MCF 10A (cell line): ENCODE measurements around the gene ALS2CL. TPM values are rescaled to one million over a fixed set of nuclear protein-coding genes. Genes with fewer than 3 reads are reported as not detected.

Experiments used
- BruUV-seq: library from RNA; stranded (reverse); fragments of 400-500 nt; replicated peaks from 2 replicates; lab custom pipeline; 2021; lab: Mats Ljungman, UMichigan
- CTCF ChIA-PET: fragments of 300-600 bp; sonication (Branson Sonifier 250); formaldehyde crosslinking; extraction: SDS; loops from one replicate; lab custom pipeline; 2021; ENCODE audit warnings: antibody characterized with exemption, inconsistent platforms; lab: Yijun Ruan, JAX
- POLR2A ChIA-PET: fragments of 300-600, 350-650 bp; sonication (Branson Sonifier 250); formaldehyde crosslinking; extraction: SDS; loops from one replicate; lab custom pipeline; 2020; ENCODE audit warnings: antibody characterized with exemption, inconsistent platforms; lab: Yijun Ruan, JAX
- DNase-seq: peaks from one replicate; pipeline ENCODE4 v3.0.0-alpha.2; 2018; ENCODE audit not compliant: unreplicated experiment
- H3K27ac Mint-ChIP-seq: one replicate; pipeline ENCODE4 v1.8.0; 2022; ENCODE audit warnings: mild to moderate bottlenecking, low read depth, mixed read lengths; ENCODE audit not compliant: unreplicated experiment
- H3K27me3 Mint-ChIP-seq: one replicate; pipeline ENCODE4 v1.8.0; 2022; ENCODE audit warnings: mixed read lengths; ENCODE audit not compliant: insufficient read depth, unreplicated experiment
- H3K36me3 Mint-ChIP-seq: one replicate; pipeline ENCODE4 v1.8.0; 2022; ENCODE audit warnings: mild to moderate bottlenecking, moderate library complexity, mixed read lengths; ENCODE audit not compliant: insufficient read depth, unreplicated experiment
- H3K4me1 Mint-ChIP-seq: one replicate; pipeline ENCODE4 v1.8.0; 2022; ENCODE audit warnings: mixed read lengths; ENCODE audit not compliant: insufficient read depth, unreplicated experiment
- H3K4me3 Mint-ChIP-seq: one replicate; pipeline ENCODE4 v1.8.0; 2022; ENCODE audit warnings: mild to moderate bottlenecking, moderate library complexity, mixed read lengths; ENCODE audit not compliant: unreplicated experiment
- H3K9me3 Mint-ChIP-seq: one replicate; pipeline ENCODE4 v1.8.0; 2022; ENCODE audit warnings: mixed read lengths; ENCODE audit not compliant: unreplicated experiment
- CTCF ChIP-seq: fragments of 200-600 bp; IDR thresholded peaks from one replicate; pipeline ENCODE4 v1.8.0; 2022; ENCODE audit warnings: antibody characterized with exemption, mild to moderate bottlenecking; ENCODE audit not compliant: unreplicated experiment
- intact Hi-C: fragments of 100-400 bp; cut with micrococcal nuclease; formaldehyde crosslinking; loops from 2 replicates; pipeline ENCODE4 v1.14.1; 2022
- total RNA-seq: library from RNA; stranded (reverse); gene quantifications from 2 replicates; pipeline ENCODE4 v1.2.3, GENCODE V29; 2022

Gene ALS2CL
- total RNA-seq, 1 experiment from 2014 or later, result 95.5 TPM

- ChIA-PET CTCF (interaction anchor here (0.6 to 1.2 kb wide), 3 partner anchors 96 to 273 kb away, joined by 3 to 4 read pairs (median 3); no protein-coding TSS in a partner anchor), POLR2A (interaction anchor here (0.9 to 3.2 kb wide), 4 partner anchors 11 to 25 kb away, joined by 5 to 13 read pairs (median 6); no protein-coding TSS in a partner anchor)
- Mint-ChIP-seq H3K4me1 (peaks cover 15% of the 10 kb centered on the region), H3K9me3 (no peaks in the 10 kb centered on the region), H3K27ac (no peak overlapping the region), H3K4me3 (no peak overlapping the region), H3K36me3 (peaks cover 14% of the 10 kb centered on the region), H3K27me3 (no peaks in the 10 kb centered on the region)
- no TSS peak for BruUV-seq
- no peak for DNase-seq
- TF ChIP-seq CTCF, result no peak
- intact Hi-C loops, result no loop called here
These were observed 26.3 kb downstream of the ALS2CL start for GRCh38 chr3:46667061-46667621.

- CTCF ChIA-PET, result interaction anchor here (0.6 to 1.2 kb wide), 4 partner anchors 29 to 332 kb away, joined by 3 to 4 read pairs (median 3); no protein-coding TSS in a partner anchor
- no peak for DNase-seq
- no peak overlapping the region for H3K27ac Mint-ChIP-seq
- TF ChIP-seq CTCF, result no peak
- POLR2A ChIA-PET, result interaction anchor here (0.8 to 3.2 kb wide), 6 partner anchors 8 to 178 kb away, joined by 3 to 13 read pairs (median 5); no protein-coding TSS in a partner anchor
- no TSS peak for BruUV-seq
- H3K9me3 Mint-ChIP-seq, result no peaks in the 10 kb centered on the region
- H3K4me3 Mint-ChIP-seq, result no peak overlapping the region
- peaks cover 19% of the 10 kb centered on the region for H3K4me1 Mint-ChIP-seq
- intact Hi-C loops, result no loop called here
- H3K27me3 Mint-ChIP-seq, result no peaks in the 10 kb centered on the region
- peaks cover 10% of the 10 kb centered on the region for H3K36me3 Mint-ChIP-seq
These were observed 27.0 kb downstream of the ALS2CL start for GRCh38 chr3:46666453-46666845.

- no peak for TF ChIP-seq CTCF
These were observed 27.6 kb downstream of the ALS2CL start for GRCh38 chr3:46665763-46666452.

More at GRCh38 chr3:46665763-46666452, 27.6 kb downstream of the ALS2CL start:
- H3K27ac Mint-ChIP-seq, result no peak overlapping the region
- no peak overlapping the region for H3K4me3 Mint-ChIP-seq
- intact Hi-C loops, result no loop called here
- BruUV-seq, result no TSS peak
- H3K36me3 Mint-ChIP-seq, result peaks cover 10% of the 10 kb centered on the region
- no peak for DNase-seq
- ChIA-PET CTCF (interaction anchor here (0.6 to 1.2 kb wide), 5 partner anchors 28 to 470 kb away, joined by 3 to 4 read pairs (median 3); no protein-coding TSS in a partner anchor), POLR2A (interaction anchor here (0.8 to 3.2 kb wide), 7 partner anchors 8 to 177 kb away, joined by 3 to 13 read pairs (median 5); no protein-coding TSS in a partner anchor)
- no peaks in the 10 kb centered on the region for H3K9me3 Mint-ChIP-seq
- H3K4me1 Mint-ChIP-seq, result peaks cover 25% of the 10 kb centered on the region
- H3K27me3 Mint-ChIP-seq, result no peaks in the 10 kb centered on the region
